Measurements from ENCODE around the gene PKNOX2. TPM values are rescaled to one million over a fixed set of nuclear protein-coding genes. Genes with fewer than 3 reads are reported as not detected.

Gene PKNOX2
- total RNA-seq, 1 donor from 2014 or later = 39.9 TPM

GRCh38 chr11:125157118-125157733 lies 7.3 kb upstream of the PKNOX2 start:
- Mint-ChIP-seq H3K9me3 (ENCODE audit: low read depth) (no peaks in the 10 kb centered on the region), H3K27me3 (peaks cover 7% of the 10 kb centered on the region), H3K4me1 (ENCODE audit: low read depth) (peaks cover 14% of the 10 kb centered on the region), H3K4me3 (ENCODE audit: low read depth) (no peak overlapping the region), H3K27ac (no peak overlapping the region), H3K36me3 (ENCODE audit: insufficient read depth) (no peaks in the 10 kb centered on the region)
- TF ChIP-seq CTCF (IDR thresholded peaks at IDR 0.05; ENCODE audit: unreplicated experiment) = no peak
- DNase-seq (ENCODE audit: low spot score, unreplicated experiment) = no peak

- peaks cover 7% of the 10 kb centered on the region for H3K27me3 Mint-ChIP-seq
- no peak for DNase-seq (ENCODE audit: low spot score, unreplicated experiment)
- H3K27ac Mint-ChIP-seq = no peak overlapping the region
- no peaks in the 10 kb centered on the region for H3K36me3 Mint-ChIP-seq (ENCODE audit: insufficient read depth)
- peaks cover 22% of the 10 kb centered on the region for H3K4me1 Mint-ChIP-seq (ENCODE audit: low read depth)
- no peak overlapping the region for H3K4me3 Mint-ChIP-seq (ENCODE audit: low read depth)
- no peak for TF ChIP-seq CTCF (IDR thresholded peaks at IDR 0.05; ENCODE audit: unreplicated experiment)
- no peaks in the 10 kb centered on the region for H3K9me3 Mint-ChIP-seq (ENCODE audit: low read depth)
Observed at GRCh38 chr11:125157953-125158680, 6.4 kb upstream of the PKNOX2 start.

- H3K36me3 Mint-ChIP-seq (ENCODE audit: insufficient read depth) = no peaks in the 10 kb centered on the region
- peak overlapping the region; percentile 5 for H3K27ac Mint-ChIP-seq
- no peak overlapping the region for H3K4me3 Mint-ChIP-seq (ENCODE audit: low read depth)
- H3K27me3 Mint-ChIP-seq = peaks cover 3% of the 10 kb centered on the region
- TF ChIP-seq CTCF (IDR thresholded peaks at IDR 0.05; ENCODE audit: unreplicated experiment) = no peak
- H3K9me3 Mint-ChIP-seq (ENCODE audit: low read depth) = no peaks in the 10 kb centered on the region
- no peak for DNase-seq (ENCODE audit: low spot score, unreplicated experiment)
- peaks cover 31% of the 10 kb centered on the region for H3K4me1 Mint-ChIP-seq (ENCODE audit: low read depth)
Observed at GRCh38 chr11:125162743-125163142, 1.8 kb upstream of the PKNOX2 start.

- Mint-ChIP-seq H3K27me3 (peaks cover under 1% of the 10 kb centered on the region), H3K9me3 (ENCODE audit: low read depth) (no peaks in the 10 kb centered on the region), H3K4me3 (ENCODE audit: low read depth) (peak overlapping the region; percentile 71), H3K27ac (peak overlapping the region; percentile 84), H3K4me1 (ENCODE audit: low read depth) (peaks cover 39% of the 10 kb centered on the region), H3K36me3 (ENCODE audit: insufficient read depth) (no peaks in the 10 kb centered on the region)
- TF ChIP-seq CTCF (IDR thresholded peaks at IDR 0.05; ENCODE audit: unreplicated experiment) = no peak
- no peak for DNase-seq (ENCODE audit: low spot score, unreplicated experiment)
Observed at GRCh38 chr11:125163431-125164063, 1.0 kb upstream of the PKNOX2 start.

GRCh38 chr11:125164091-125164421 lies 495 bp upstream of the PKNOX2 start:
- Mint-ChIP-seq H3K36me3 (ENCODE audit: insufficient read depth) (no peaks in the 10 kb centered on the region), H3K27ac (peak overlapping the region; percentile 75), H3K27me3 (no peaks in the 10 kb centered on the region), H3K9me3 (ENCODE audit: low read depth) (no peaks in the 10 kb centered on the region), H3K4me1 (ENCODE audit: low read depth) (peaks cover 43% of the 10 kb centered on the region), H3K4me3 (ENCODE audit: low read depth) (peak overlapping the region; percentile 71)
- no peak for TF ChIP-seq CTCF (IDR thresholded peaks at IDR 0.05; ENCODE audit: unreplicated experiment)
- DNase-seq (ENCODE audit: low spot score, unreplicated experiment) = no peak

Data from progenitor cell of endocrine pancreas (in vitro differentiated cells).